ACC112 (cell line): ENCODE measurements around the gene DCTN3.

Experiments used
- H2AFZ ChIP-seq: fragments of 200-600 bp; sonication (generic); one replicate; pipeline ENCODE4 v1.6.0; 2017; ENCODE audit warnings: antibody characterized with exemption, low read length; ENCODE audit not compliant: unreplicated experiment
- H3K27ac ChIP-seq: fragments of 200-600 bp; sonication (generic); 2 replicates; pipeline ENCODE4 v1.5.1; 2014; ENCODE audit warnings: low read depth, mild to moderate bottlenecking, antibody characterized with exemption, low read length, moderate library complexity
- H3K27me3 ChIP-seq: fragments of 200-600 bp; sonication (generic); 2 replicates; pipeline ENCODE4 v1.6.1; 2014; ENCODE audit warnings: mild to moderate bottlenecking, antibody characterized with exemption, low read length, moderate library complexity, mixed read lengths; ENCODE audit not compliant: insufficient read depth
- H3K36me3 ChIP-seq: fragments of 200-600 bp; sonication (generic); 2 replicates; pipeline ENCODE4 v1.6.1; 2016; ENCODE audit warnings: mild to moderate bottlenecking, antibody characterized with exemption, low read length, moderate library complexity, mixed read lengths; ENCODE audit not compliant: insufficient read depth
- H3K4me1 ChIP-seq: fragments of 200-600 bp; sonication (generic); one replicate; pipeline ENCODE4 v1.6.1; 2016; ENCODE audit warnings: low read length, mixed read lengths; ENCODE audit not compliant: insufficient read depth, unreplicated experiment, control insufficient read depth
- H3K4me3 ChIP-seq: fragments of 200-600 bp; sonication (generic); 2 replicates; pipeline ENCODE4 v1.5.1; 2014; ENCODE audit warnings: mild to moderate bottlenecking, low read depth, low read length
- H3K79me2 ChIP-seq: fragments of 200-600 bp; sonication (generic); one replicate; pipeline ENCODE4 v1.6.0; 2016; ENCODE audit warnings: low read length; ENCODE audit not compliant: control insufficient read depth, unreplicated experiment, insufficient read depth

Gene DCTN3

GRCh38 chr9:34601937-34602573 is 18.2 kb downstream of the DCTN3 start:
- no peak overlapping the region for H2AFZ ChIP-seq
- peaks cover 13% of the 10 kb centered on the region; the same call in 1 of the 2 replicates for H3K27me3 ChIP-seq
- no peak overlapping the region for H3K27ac ChIP-seq
- no peaks in the 10 kb centered on the region for H3K79me2 ChIP-seq
- no peak overlapping the region for H3K4me3 ChIP-seq
- H3K36me3 ChIP-seq, result no peaks in the 10 kb centered on the region
- no peaks in the 10 kb centered on the region for H3K4me1 ChIP-seq

- peaks cover 13% of the 10 kb centered on the region; the same call in 1 of the 2 replicates for H3K27me3 ChIP-seq
- no peak overlapping the region for H2AFZ ChIP-seq
- H3K4me3 ChIP-seq, result no peak overlapping the region
- no peaks in the 10 kb centered on the region for H3K79me2 ChIP-seq
- no peaks in the 10 kb centered on the region for H3K4me1 ChIP-seq
- H3K27ac ChIP-seq, result no peak overlapping the region
- no peaks in the 10 kb centered on the region for H3K36me3 ChIP-seq
These were observed 19.4 kb downstream of the DCTN3 start for GRCh38 chr9:34600908-34601307.

- Histone ChIP-seq H3K4me1 (no peaks in the 10 kb centered on the region), H2AFZ (no peak overlapping the region), H3K4me3 (no peak overlapping the region), H3K36me3 (no peaks in the 10 kb centered on the region), H3K27me3 (peaks cover 11% of the 10 kb centered on the region; the same call in 1 of the 2 replicates), H3K79me2 (no peaks in the 10 kb centered on the region), H3K27ac (no peak overlapping the region)
These were observed 20.7 kb downstream of the DCTN3 start for GRCh38 chr9:34599546-34599945.

GRCh38 chr9:34594177-34594576 is 26.1 kb downstream of the DCTN3 start:
- no peak overlapping the region for H3K4me3 ChIP-seq
- H3K4me1 ChIP-seq, result no peaks in the 10 kb centered on the region
- no peaks in the 10 kb centered on the region for H3K36me3 ChIP-seq
- no peak overlapping the region for H2AFZ ChIP-seq
- no peaks in the 10 kb centered on the region for H3K79me2 ChIP-seq
- H3K27ac ChIP-seq, result no peak overlapping the region
- H3K27me3 ChIP-seq, result peaks cover 58% of the 10 kb centered on the region

- H3K27me3 ChIP-seq, result peaks cover 69% of the 10 kb centered on the region
- no peaks in the 10 kb centered on the region for H3K36me3 ChIP-seq
- H2AFZ ChIP-seq, result no peak overlapping the region
- no peaks in the 10 kb centered on the region for H3K4me1 ChIP-seq
- no peaks in the 10 kb centered on the region for H3K79me2 ChIP-seq
- H3K4me3 ChIP-seq, result no peak overlapping the region
- no peak overlapping the region for H3K27ac ChIP-seq
These were observed 27.2 kb downstream of the DCTN3 start for GRCh38 chr9:34592895-34593601.

GRCh38 chr9:34591917-34592866 is 28.1 kb downstream of the DCTN3 start:
- Histone ChIP-seq H3K4me3 (no peak overlapping the region), H3K27me3 (peaks cover 74% of the 10 kb centered on the region)

GRCh38 chr9:34591248-34591916 is 28.9 kb downstream of the DCTN3 start:
- Histone ChIP-seq H3K4me1 (no peaks in the 10 kb centered on the region), H3K27ac (no peak overlapping the region), H3K36me3 (no peaks in the 10 kb centered on the region), H3K4me3 (peak overlapping the region; percentile 52), H3K27me3 (peaks cover 82% of the 10 kb centered on the region), H3K79me2 (no peaks in the 10 kb centered on the region), H2AFZ (no peak overlapping the region)

More at GRCh38 chr9:34591917-34592866, 28.1 kb downstream of the DCTN3 start:
- no peaks in the 10 kb centered on the region for H3K79me2 ChIP-seq
- no peak overlapping the region for H2AFZ ChIP-seq
- no peaks in the 10 kb centered on the region for H3K36me3 ChIP-seq
- no peak overlapping the region for H3K27ac ChIP-seq
- H3K4me1 ChIP-seq, result no peaks in the 10 kb centered on the region

- Histone ChIP-seq H3K79me2 (no peaks in the 10 kb centered on the region), H3K27ac (no peak overlapping the region), H2AFZ (no peak overlapping the region), H3K4me1 (no peaks in the 10 kb centered on the region), H3K4me3 (peak overlapping the region; percentile 52), H3K36me3 (no peaks in the 10 kb centered on the region), H3K27me3 (peaks cover 90% of the 10 kb centered on the region)
These were observed 29.7 kb downstream of the DCTN3 start for GRCh38 chr9:34590381-34591247.

- no peak within 1 kb of the TSS for H3K27ac ChIP-seq
- peaks cover 94% of the 10 kb centered on the region for H3K27me3 ChIP-seq
- no peaks in the 10 kb centered on the region for H3K79me2 ChIP-seq
- H3K4me1 ChIP-seq, result no peaks in the 10 kb centered on the region
- H2AFZ ChIP-seq, result peak within 1 kb of the TSS; percentile 48
- H3K36me3 ChIP-seq, result no peaks in the 10 kb centered on the region
- H3K4me3 ChIP-seq, result peak within 1 kb of the TSS; percentile 65
These were observed 30.5 kb downstream of the DCTN3 start, which contains the start of gene CNTFR for GRCh38 chr9:34589636-34590380. CNTFR (minus strand) TSS chr9:34589724; CDS start chr9:34568981, 20,743 bp downstream.
